ENCODE data around the gene PROB1. TPM values are rescaled to one million over a fixed set of nuclear protein-coding genes. Genes with fewer than 3 reads are reported as not detected.

Gene PROB1
- total and polyA plus RNA-seq, 9 of the 15 experiments (the other 6 are each of a cell fraction or from before 2014, with no cell fraction given): 0.01 to 1.8 (median 0.47) TPM

- TF ChIP-seq MGA (IDR thresholded peaks at IDR 0.05) (no peak), ATF7 (IDR thresholded peaks at IDR 0.05) (peak; percentile 40; the same call in 1 of the 2 replicates), JUND (IDR thresholded peaks at IDR 0.05; ENCODE audit: borderline replicate concordance, low read depth, low read length) (peak; percentile 32; the same call in 1 of the 2 replicates), JUND (tag; IDR thresholded peaks at IDR 0.05; ENCODE audit: borderline replicate concordance, low read depth, low read length) (peak; percentile 38; the same call in 2 of the 3 replicates), TARDBP (IDR thresholded peaks at IDR 0.05) (0 out of 2 replicates have a peak, but pooled peaks have one; percentile 41), LARP7 (IDR thresholded peaks at IDR 0.05) (no peak), BDP1 (IDR thresholded peaks at IDR 0.05; ENCODE audit: insufficient read depth, insufficient read length) (no peak), ZBTB43 (CRISPR knock-in tag; IDR thresholded peaks at IDR 0.05) (no peak), HMBOX1 (IDR thresholded peaks at IDR 0.05) (0 out of 2 replicates have a peak, but pooled peaks have one; percentile 61), TCF15 (CRISPR knock-in tag; IDR thresholded peaks at IDR 0.05) (no peak), LCOR (CRISPR knock-in tag; IDR thresholded peaks at IDR 0.05) (peak; percentile 66; the same call in 1 of the 2 replicates), NR3C1 (CRISPR knock-in tag; IDR thresholded peaks at IDR 0.05) (no peak), IRF1 (CRISPR knock-in tag; IDR thresholded peaks at IDR 0.05; ENCODE audit: borderline replicate concordance) (no peak)
Observed at GRCh38 chr5:139422307-139422893, 27.5 kb upstream of the PROB1 start (continued).
